22Rv1 (cell line): Measurements from ENCODE around the gene CXorf49.
"Not testable (repeated sequence)": the region's sequence is repeated elsewhere in the genome, so short reads cannot be mapped to it uniquely, and the experiment has no call there.

Experiments used
- CTCF ChIP-seq: fragments of 450-650 bp; IDR thresholded peaks from 2 replicates; pipeline ENCODE4 v1.5.1; 2017; ENCODE audit warnings: mild to moderate bottlenecking
- ZFX ChIP-seq: fragments of 450-650 bp; IDR thresholded peaks from 2 replicates; pipeline ENCODE4 v1.6.1; 2017; ENCODE audit warnings: antibody characterized with exemption, borderline replicate concordance

GRCh38 chrX:71718185-71718584 is at the start of gene CXorf49:
- TF ChIP-seq CTCF, ZFX: not testable (repeated sequence)
